ENCODE results near the gene PTTG1IP.
A peak's percentile ranks its signal among the peaks of the same experiment; 100 is the strongest.

DNA sequence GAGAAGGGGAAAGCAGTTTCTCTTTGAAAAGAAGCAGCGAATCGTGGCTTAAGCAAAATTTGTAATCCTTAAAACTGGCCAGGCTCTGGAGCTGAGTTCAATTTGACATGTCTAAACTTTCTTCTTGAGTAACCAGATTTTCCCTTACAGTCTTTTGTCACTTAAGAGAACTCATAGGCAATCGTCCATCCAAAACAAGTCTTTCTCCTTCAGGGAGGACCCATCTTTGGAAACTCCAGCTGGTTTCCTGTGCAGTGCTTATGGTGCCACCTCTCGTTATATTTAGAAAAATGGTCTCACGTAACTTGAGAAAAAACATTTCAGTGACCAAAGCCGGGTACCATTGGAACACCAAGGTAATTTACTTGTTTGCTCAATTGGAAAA lies 1.8 kb upstream of the PTTG1IP start:
- TF ChIP-seq CTCF (IDR thresholded peaks at IDR 0.05) (peak in 2 of 4 donors; percentile 24 to 29), POLR2A (IDR thresholded peaks at IDR 0.05) (no peak)
